Measurements from ENCODE around the gene HES5.

DNA sequence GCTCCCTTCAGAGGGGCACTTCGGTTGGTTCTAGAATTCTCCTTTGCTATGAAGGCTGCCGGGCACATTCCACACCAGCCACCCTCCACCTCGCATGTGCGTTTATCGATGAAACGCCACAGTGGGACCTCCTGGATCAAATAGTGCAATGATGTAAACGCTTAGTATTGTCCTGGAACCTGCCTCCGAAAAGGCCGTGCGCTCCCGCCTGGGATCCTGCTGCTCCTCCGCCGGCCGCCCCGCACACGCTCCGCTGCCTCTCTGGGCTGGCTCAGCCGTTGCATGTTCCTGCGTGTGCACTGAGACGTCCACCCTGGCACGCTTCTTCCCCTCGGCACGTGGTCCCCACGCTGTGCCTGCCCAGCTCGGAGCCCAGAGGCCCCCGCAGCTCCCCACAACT is 22.1 kb upstream of the HES5 start:
- TF ChIP-seq POLR2AphosphoS5 (IDR thresholded peaks at IDR 0.05; ENCODE audit: low read depth) (no peak), ZNF114 (CRISPR knock-in tag; IDR thresholded peaks at IDR 0.05) (no peak), ZNF331 (CRISPR knock-in tag; IDR thresholded peaks at IDR 0.05; ENCODE audit: low read depth) (no peak), EZH2phosphoT487 (IDR thresholded peaks at IDR 0.05; ENCODE audit: unreplicated experiment) (no peak), EZH2 (IDR thresholded peaks at IDR 0.05; ENCODE audit: low read depth, unreplicated experiment) (no peak), JUNB (IDR thresholded peaks at IDR 0.05; ENCODE audit: unreplicated experiment) (no peak), NANOG (IDR thresholded peaks at IDR 0.05; ENCODE audit: borderline replicate concordance) (no peak), CREB1 (CRISPR knock-in tag; IDR thresholded peaks at IDR 0.05; ENCODE audit: low read depth) (no peak), STAT1 (IDR thresholded peaks at IDR 0.05; ENCODE audit: unreplicated experiment) (no peak)
- TF ChIP-seq, protein P1, sequence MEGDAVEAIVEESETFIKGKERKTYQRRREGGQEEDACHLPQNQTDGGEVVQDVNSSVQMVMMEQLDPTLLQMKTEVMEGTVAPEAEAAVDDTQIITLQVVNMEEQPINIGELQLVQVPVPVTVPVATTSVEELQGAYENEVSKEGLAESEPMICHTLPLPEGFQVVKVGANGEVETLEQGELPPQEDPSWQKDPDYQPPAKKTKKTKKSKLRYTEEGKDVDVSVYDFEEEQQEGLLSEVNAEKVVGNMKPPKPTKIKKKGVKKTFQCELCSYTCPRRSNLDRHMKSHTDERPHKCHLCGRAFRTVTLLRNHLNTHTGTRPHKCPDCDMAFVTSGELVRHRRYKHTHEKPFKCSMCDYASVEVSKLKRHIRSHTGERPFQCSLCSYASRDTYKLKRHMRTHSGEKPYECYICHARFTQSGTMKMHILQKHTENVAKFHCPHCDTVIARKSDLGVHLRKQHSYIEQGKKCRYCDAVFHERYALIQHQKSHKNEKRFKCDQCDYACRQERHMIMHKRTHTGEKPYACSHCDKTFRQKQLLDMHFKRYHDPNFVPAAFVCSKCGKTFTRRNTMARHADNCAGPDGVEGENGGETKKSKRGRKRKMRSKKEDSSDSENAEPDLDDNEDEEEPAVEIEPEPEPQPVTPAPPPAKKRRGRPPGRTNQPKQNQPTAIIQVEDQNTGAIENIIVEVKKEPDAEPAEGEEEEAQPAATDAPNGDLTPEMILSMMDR (conservative IDR thresholded peaks at IDR 0.05; ENCODE audit: low read depth in 2 of 2): no peak
- TF ChIP-seq, protein P2, sequence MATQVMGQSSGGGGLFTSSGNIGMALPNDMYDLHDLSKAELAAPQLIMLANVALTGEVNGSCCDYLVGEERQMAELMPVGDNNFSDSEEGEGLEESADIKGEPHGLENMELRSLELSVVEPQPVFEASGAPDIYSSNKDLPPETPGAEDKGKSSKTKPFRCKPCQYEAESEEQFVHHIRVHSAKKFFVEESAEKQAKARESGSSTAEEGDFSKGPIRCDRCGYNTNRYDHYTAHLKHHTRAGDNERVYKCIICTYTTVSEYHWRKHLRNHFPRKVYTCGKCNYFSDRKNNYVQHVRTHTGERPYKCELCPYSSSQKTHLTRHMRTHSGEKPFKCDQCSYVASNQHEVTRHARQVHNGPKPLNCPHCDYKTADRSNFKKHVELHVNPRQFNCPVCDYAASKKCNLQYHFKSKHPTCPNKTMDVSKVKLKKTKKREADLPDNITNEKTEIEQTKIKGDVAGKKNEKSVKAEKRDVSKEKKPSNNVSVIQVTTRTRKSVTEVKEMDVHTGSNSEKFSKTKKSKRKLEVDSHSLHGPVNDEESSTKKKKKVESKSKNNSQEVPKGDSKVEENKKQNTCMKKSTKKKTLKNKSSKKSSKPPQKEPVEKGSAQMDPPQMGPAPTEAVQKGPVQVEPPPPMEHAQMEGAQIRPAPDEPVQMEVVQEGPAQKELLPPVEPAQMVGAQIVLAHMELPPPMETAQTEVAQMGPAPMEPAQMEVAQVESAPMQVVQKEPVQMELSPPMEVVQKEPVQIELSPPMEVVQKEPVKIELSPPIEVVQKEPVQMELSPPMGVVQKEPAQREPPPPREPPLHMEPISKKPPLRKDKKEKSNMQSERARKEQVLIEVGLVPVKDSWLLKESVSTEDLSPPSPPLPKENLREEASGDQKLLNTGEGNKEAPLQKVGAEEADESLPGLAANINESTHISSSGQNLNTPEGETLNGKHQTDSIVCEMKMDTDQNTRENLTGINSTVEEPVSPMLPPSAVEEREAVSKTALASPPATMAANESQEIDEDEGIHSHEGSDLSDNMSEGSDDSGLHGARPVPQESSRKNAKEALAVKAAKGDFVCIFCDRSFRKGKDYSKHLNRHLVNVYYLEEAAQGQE (IDR thresholded peaks at IDR 0.05; ENCODE audit: unreplicated experiment): no peak
- TF ChIP-seq, protein P3, sequence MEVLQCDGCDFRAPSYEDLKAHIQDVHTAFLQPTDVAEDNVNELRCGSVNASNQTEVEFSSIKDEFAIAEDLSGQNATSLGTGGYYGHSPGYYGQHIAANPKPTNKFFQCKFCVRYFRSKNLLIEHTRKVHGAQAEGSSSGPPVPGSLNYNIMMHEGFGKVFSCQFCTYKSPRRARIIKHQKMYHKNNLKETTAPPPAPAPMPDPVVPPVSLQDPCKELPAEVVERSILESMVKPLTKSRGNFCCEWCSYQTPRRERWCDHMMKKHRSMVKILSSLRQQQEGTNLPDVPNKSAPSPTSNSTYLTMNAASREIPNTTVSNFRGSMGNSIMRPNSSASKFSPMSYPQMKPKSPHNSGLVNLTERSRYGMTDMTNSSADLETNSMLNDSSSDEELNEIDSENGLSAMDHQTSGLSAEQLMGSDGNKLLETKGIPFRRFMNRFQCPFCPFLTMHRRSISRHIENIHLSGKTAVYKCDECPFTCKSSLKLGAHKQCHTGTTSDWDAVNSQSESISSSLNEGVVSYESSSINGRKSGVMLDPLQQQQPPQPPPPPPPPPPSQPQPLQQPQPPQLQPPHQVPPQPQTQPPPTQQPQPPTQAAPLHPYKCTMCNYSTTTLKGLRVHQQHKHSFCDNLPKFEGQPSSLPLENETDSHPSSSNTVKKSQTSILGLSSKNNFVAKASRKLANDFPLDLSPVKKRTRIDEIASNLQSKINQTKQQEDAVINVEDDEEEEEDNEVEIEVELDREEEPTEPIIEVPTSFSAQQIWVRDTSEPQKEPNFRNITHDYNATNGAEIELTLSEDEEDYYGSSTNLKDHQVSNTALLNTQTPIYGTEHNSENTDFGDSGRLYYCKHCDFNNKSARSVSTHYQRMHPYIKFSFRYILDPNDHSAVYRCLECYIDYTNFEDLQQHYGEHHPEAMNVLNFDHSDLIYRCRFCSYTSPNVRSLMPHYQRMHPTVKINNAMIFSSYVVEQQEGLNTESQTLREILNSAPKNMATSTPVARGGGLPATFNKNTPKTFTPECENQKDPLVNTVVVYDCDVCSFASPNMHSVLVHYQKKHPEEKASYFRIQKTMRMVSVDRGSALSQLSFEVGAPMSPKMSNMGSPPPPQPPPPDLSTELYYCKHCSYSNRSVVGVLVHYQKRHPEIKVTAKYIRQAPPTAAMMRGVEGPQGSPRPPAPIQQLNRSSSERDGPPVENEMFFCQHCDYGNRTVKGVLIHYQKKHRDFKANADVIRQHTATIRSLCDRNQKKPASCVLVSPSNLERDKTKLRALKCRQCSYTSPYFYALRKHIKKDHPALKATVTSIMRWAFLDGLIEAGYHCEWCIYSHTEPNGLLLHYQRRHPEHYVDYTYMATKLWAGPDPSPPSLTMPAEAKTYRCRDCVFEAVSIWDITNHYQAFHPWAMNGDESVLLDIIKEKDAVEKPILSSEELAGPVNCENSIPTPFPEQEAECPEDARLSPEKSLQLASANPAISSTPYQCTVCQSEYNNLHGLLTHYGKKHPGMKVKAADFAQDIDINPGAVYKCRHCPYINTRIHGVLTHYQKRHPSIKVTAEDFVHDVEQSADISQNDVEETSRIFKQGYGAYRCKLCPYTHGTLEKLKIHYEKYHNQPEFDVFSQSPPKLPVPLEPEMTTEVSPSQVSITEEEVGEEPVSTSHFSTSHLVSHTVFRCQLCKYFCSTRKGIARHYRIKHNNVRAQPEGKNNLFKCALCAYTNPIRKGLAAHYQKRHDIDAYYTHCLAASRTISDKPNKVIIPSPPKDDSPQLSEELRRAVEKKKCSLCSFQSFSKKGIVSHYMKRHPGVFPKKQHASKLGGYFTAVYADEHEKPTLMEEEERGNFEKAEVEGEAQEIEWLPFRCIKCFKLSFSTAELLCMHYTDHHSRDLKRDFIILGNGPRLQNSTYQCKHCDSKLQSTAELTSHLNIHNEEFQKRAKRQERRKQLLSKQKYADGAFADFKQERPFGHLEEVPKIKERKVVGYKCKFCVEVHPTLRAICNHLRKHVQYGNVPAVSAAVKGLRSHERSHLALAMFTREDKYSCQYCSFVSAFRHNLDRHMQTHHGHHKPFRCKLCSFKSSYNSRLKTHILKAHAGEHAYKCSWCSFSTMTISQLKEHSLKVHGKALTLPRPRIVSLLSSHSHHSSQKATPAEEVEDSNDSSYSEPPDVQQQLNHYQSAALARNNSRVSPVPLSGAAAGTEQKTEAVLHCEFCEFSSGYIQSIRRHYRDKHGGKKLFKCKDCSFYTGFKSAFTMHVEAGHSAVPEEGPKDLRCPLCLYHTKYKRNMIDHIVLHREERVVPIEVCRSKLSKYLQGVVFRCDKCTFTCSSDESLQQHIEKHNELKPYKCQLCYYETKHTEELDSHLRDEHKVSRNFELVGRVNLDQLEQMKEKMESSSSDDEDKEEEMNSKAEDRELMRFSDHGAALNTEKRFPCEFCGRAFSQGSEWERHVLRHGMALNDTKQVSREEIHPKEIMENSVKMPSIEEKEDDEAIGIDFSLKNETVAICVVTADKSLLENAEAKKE (CRISPR knock-in tag; IDR thresholded peaks at IDR 0.05): no peak
- TF ChIP-seq, protein P4, sequence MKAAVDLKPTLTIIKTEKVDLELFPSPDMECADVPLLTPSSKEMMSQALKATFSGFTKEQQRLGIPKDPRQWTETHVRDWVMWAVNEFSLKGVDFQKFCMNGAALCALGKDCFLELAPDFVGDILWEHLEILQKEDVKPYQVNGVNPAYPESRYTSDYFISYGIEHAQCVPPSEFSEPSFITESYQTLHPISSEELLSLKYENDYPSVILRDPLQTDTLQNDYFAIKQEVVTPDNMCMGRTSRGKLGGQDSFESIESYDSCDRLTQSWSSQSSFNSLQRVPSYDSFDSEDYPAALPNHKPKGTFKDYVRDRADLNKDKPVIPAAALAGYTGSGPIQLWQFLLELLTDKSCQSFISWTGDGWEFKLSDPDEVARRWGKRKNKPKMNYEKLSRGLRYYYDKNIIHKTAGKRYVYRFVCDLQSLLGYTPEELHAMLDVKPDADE (IDR thresholded peaks at IDR 0.05): no peak
